CD1c-positive myeloid dendritic cell (primary cell): ENCODE measurements around the gene COL23A1.
"Not testable (repeated sequence)": the region's sequence is repeated elsewhere in the genome, so short reads cannot be mapped to it uniquely, and the experiment has no call there.

Experiments
- DNase-seq: peaks from one replicate; pipeline ENCODE4 v3.0.0-alpha.2; 2016; ENCODE audit errors: extremely low spot score

COL23A1 gene

DNA sequence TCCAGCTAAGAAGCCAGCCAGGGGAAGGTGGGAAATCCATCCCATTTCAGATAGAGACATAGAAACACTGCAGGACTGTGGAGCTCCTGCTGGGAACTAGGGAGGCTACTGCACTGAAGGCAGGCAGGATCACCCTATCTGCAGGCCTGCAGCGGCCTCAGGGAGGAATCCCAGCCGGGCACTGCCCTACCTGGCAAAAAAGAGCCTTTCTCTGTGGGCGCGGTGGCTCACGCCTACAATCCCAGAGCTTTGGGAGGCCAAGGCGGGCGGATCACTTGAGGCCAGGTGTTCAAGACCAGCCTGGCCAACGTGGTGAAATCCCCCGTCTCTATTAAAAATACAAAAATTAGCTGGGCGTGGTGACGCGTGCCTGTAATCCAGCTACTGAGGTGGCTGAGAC is 286.2 kb downstream of the COL23A1 start:
- DNase-seq, result no peak

DNA sequence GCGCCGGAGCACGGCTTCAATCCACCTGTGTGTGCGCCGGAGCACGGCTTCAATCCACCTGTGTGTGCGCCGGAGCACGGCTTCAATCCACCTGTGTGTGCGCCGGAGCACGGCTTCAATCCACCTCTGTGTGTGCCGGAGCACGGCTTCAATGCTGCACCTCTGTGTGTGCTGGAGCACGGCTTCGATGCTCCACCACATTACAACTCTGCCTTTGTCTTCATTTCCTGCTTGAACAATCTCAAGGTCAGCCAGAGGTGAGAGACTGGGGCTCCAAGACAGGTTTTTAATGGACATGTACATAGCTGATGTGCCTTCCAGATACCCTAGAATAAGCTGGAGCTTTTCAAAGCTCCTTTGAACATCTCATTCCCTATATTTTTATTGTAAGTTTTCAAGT is 287.9 kb downstream of the COL23A1 start:
- not testable (repeated sequence) for DNase-seq

DNA sequence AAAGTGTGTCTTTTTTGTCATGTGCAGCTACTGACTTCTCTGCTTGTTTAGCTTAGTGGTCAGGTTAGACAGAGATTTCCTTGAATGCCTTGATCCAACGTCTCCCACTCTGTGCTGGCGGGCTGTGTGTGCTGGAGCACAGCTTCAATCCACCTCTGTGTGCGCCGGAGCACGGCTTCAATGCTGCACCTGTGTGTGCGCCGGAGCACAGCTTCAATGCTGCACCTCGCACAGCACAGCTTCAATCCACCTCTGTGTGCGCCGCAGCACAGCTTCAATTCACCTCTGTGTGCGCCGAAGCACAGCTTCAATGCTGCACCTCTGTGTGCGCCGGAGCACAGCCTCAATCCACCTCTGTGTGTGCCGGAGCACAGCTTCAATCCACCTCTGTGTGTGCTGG is 288.6 kb downstream of the COL23A1 start:
- DNase-seq, result no peak

DNA sequence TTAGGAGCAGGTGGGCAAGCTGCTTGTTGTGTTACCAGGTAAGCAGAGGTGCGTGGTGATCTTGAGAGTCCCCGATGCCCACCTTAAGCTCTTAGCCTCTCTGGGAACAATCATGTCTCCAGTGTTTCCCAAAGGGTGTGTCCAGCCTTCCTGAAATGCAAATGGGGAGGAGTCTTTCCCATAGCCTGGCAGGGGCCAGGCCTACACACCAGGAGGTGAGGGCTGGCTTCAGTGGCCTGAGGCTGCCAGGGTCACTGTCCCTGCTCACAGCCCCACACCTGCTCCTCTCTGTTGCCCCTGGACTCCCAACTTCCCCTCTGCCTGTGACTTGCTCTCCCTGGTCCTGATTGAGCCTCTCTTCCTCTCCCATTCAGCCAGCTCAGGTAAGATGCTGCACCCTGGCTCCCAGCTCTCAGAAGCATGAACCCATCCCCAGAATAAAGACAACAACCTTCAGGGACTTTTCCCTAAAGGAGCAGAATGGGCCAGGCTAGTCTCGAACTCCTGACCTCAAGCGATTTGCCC is 291.8 kb downstream of the COL23A1 start:
- DNase-seq, result no peak

DNA sequence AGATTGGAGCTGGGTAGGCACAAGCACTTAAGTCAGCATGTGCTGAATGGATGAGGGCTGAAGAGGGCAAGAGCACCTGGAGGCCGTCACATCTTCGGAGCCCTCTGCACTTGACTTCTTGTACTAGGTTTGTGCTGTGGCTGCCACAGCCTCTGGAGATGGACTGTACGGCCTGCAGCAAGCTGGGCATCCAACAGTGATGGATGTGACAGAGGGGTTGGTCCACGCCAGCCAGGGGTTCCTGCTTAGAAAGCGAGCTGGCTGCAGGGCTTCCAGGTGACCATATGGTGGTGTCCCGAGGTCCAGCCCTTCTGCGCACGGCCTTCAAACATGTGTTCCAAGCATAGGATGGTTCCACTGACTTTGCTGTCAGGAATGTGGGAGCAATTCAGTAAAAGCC is 292.4 kb downstream of the COL23A1 start:
- no peak for DNase-seq

DNA sequence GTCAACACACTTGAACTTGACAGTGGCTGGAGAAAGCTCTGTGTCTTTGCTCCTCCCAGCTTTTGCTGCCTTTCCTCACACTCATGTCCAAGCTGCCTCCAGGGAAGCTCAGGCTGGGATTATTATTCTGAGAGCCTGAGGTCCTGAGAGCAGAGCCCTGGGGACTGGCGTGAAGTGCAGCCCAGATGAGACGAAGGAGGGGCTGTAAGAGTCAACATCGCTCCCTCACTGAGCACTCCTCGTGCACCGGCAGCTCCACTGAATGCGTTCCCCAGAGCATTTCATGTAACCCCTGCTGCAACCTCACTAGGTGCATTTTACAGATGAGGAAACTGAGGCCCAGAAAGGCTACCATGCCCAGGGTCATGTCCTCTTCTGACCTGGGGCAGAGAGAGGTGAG is 294.1 kb downstream of the COL23A1 start:
- DNase-seq, result no peak

DNA sequence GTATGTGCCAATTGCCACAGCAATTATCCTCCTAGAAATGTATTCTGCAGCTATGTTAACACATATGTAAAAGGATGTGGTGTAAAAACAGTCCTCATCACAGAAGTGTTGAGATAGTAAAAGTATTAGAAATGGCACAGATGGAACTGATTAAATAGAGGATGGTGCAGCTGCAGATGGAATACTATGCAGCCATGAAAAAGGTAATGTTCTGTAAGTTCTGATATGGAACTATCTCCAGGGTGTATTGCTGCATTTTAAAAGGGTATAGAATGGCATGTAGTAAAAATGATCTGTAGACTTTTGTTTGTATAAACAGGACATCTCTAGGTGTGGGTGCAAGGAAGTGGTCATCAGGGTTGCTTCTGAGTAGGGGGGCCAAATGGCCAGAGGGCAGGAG is 294.6 kb downstream of the COL23A1 start:
- no peak for DNase-seq

DNA sequence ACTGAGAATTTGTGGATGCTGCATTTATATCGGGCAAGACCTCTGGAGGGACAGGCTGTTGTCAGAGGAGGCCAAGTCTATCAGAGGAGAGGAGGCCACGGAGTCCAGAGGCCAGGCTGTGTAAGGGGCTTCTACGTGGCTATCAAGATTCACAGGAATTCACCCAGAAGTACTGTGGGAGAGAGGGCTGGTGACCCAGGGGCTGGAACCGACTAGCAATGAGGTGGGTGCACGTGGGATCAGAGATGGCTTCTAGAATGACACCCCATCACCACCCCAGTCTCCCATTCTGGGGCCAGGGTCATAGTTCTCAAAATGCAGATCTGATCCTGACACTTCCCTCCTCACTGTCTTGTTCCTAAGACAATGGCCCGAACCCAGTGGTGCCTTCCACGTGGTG is 296.4 kb downstream of the COL23A1 start:
- no peak for DNase-seq

DNA sequence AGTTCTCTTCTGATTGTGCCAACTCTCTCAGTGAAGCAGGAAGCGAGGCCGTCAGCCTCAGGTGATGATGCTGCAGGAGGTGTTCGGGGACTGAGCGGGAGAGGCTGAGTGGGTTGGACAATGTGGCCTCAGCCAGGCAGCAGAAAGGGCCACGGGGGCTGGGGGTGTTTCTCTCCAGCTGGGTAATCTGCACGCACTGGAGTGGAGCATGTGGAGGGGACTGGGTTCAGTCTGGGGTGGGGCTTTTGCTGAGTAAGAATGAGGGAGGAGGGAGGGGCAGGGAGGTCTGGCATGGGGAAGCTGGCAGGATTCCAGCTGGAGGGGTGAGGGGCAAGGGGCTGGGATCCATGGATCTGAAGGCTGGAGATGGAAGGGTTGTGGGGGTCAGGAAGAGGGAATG is 296.8 kb downstream of the COL23A1 start:
- no peak for DNase-seq

DNA sequence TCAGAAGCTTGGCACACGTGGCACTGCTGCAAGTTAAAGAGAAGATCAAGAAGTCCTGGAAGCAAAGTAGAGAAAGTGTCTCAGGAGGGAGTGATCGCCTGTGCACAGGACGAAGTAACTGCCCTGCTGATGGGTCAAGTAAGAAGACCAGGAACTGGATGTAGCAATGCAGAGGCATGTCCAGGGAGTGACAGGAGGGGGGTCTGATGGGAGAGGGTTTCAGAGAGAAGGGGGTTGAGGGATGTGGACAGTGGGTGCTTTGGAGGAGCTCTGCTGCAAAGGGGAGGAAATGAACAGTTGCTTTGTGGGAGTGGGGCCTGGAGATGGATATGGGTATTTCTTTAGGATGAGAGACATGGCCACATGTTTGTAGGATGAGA is 297.4 kb downstream of the COL23A1 start:
- no peak for DNase-seq

DNA sequence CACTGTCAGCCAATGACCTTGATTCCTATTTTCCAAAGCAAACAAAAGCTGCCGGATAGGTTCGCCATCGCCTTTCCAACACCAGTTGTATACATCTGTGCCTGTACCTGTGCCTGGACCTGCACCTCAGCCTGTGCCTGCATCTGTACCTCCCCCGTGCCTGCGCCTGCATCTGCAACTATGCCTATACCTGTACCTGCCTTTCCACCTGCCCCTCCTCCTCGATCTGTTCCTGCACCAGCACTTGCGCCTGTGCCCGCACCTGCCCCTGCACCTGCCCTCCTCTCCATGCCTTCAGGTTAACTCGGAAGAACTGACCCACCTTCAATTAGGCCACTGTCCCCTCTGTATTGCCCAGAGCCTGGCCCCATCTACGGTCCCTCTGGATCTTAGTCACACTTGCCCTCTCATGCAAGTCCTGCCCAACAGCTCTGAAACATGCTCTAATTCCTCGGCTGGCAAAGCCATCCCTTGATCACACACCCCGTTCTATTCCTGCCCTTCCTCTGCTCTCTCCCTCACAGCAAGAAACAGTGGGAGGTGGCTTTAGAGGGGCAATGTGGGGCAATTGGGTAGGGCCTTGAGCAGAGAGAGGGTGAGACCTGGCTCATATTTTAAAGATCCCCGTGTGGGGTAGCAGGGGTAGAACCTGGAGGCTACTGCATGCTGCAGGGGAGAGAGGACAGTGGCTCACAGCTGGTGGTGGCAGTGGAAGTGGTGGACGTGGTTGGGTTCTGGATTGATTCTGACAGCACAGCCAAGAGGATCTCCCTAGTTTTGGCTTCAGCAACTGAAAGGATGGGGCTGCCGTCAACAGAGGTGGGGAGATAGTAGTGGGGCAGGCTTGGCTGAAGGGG is 298.0 kb downstream of the COL23A1 start:
- DNase-seq, result no peak

DNA sequence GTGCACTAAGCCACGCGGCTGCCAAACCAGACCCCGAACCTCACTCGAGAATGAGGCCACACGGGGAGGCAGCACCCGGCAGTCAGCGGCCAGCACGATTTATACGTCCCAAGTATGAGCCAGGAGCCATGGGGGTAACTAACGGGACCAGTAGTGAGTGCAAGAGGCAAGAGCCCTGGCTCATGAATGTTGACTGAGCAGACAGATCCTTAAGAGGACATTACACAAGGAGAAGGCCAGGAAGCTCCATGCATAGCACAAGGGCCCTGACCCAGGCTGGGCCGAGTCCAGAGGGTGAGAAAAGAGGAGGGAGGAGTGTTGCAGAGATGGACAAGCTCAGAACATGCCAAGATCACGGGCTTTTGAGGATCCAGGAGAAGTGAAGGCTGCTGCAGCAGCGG is 299.0 kb downstream of the COL23A1 start:
- no peak for DNase-seq

DNA sequence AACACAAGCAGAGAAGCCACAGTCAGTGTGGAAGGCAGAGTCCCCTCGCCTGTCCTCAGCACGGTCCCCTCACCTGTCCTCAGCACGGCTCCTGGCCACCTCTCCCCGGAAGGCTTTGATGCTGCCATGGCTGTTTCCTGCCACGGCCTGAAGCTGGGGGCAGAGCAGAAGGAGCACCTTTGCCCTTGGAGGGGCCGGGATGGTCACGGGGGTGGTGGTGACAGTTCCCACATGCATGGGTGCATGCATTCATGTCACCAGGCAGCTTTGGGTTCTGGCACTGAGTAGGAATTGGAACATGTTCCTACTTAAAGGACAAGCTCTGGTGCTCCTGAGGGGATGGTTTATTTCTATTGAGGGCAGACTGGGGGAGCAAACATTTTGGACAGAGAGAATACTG is 299.8 kb downstream of the COL23A1 start:
- DNase-seq, result no peak

DNA sequence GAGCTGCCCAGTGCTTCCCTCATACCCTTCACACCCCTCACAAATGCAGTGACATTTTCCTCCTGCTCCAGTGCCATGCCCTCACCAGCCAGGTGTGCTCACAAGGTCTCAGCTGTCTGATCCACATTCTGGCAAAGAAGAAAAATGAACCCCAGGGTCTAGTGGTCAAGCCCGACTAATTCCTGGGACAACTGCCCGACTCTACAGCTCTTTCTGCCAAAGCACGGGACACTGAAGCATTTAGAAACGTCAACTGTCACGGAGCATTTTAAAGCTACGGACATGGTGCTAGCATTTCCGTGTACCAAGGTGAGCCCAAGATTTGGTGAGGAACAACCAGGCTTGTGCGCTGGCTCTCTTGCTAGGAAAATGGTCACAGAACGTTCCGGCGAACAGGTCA is 300.8 kb downstream of the COL23A1 start:
- DNase-seq, result no peak

DNA sequence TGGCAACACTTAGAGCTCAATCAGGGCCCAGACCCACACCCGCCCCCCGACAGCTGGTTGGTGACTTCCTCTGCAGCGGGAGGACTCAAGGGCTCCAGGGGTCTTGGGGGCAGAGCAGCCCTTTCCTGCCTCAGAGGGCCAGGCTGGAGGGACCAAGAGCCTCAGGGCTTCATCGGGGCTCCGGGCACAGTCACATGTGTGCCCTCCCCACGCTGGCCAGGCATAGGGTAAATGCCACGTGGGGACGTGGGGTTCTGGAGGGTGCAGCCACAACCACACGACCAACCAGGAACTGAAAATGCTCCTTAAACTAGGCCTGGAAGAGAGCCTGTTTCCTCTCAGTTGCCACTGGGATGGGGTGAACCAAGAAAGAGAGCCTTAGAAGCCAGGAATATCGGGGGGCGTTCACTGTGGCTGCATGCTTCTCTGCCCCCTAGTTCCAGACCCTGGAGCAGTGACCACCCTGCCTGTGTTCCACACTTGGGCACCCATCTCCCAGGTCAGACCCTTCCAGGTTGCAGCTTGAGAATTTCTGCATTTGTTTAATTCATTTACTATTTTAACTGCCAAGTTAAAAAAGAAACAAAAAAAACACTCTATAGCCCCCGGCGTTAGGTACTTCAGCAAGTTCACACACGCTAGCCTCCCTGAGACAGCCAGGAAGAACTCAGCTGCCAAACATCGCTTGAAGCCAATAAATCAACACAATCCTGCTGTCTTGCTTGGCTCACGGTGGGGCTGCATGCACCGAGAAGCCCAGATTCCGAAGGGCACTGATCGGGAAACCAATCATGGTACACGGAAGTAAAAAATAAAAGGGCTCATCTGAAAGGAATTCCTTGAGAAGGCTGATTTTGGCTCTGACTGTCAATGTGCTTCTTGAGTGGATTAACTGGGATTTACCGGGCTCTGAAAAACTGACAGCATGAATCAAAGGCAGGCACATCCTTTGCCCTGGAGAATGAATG is 301.5 kb downstream of the COL23A1 start:
- DNase-seq, result peak; percentile 38

DNA sequence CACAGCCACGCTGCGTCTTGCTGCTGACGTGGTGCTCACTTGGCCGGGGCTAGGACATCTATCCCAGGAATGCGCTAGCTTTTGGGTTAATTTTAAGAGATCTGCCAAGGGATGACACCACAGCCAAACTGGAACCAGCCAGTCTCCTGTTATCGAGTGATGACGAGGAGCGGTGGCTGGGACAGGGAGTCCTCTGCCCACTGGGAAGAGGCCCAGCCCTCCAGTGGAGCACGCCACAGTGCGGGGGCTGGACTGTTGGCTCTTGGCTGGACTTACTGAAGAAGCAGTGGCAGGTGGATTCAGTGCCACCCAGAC is 302.4 kb downstream of the COL23A1 start:
- no peak for DNase-seq

DNA sequence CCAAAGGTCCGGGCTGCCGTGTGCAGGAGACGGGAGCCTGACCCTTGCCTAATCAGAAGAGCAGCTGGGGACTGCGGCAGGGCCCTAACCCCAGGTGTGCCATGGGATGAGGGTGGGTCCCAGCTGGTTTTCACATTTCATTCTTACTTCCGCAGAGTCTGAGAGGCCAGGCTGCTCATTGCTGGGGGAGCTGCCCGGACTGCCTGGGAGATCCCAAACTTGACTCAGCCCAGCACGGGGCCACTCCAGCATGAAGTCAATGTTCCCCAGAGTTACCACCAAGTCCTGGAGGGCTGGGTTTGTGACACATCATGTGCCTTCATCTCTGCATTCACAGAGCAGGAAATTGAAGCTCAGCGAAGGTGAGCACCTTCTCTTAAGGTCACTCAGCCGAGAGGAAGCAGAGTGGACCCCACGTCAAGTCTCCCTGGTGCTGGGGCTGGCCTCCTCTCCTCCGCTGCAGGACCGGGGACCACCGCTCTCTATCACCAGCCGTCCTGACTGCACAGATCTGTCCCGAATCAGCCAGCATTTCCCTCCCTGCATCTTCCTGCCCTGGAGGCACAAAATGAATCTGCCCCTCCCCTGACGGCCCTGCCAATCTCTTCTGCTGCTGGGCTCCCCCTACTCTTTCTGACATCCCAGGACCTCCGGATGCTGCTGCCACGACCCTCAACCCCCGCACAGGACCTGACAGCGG is 303.0 kb downstream of the COL23A1 start:
- no peak for DNase-seq

DNA sequence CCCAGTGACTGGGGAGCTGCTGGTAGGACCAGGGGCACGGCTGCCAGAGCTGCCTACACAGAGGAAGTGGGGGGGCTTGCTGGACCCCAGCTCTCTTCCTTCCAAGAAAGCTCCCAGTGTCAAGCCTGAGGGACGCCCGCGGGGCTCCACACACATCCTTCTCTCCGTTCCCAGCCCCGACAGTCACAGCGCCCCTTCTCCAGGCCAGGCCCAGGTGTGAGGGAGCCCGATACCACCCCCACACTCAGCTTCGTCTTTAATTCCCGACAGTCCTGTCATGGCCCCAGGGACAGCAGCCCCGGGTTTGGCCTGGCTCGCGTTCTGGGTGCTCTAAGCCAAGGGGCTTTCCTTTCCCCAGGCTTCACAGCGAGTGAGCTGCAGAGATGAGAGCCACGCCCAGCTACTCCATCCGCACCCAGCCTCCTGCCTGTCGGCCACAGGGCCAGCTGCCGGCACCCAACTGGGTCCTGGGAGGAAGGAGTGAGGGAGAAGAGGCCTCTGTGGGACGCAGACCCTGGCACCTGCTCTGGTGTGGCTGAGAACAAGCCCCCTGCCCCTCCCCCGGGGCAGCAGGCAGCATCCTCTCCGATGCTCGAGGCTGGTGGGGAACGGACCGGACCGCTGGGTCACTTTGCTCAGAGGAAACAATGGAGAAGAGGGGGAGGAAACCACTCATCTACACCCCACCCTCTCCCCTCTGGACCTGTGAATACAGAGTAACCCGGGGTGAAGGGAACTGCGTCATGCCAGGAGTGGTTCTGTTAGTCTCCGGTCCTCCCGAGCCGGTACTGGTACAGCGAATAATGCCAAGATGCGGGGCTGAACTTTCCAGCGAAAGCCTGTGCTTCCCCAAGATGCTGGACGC is 303.7 kb downstream of the COL23A1 start:
- DNase-seq, result no peak

DNA sequence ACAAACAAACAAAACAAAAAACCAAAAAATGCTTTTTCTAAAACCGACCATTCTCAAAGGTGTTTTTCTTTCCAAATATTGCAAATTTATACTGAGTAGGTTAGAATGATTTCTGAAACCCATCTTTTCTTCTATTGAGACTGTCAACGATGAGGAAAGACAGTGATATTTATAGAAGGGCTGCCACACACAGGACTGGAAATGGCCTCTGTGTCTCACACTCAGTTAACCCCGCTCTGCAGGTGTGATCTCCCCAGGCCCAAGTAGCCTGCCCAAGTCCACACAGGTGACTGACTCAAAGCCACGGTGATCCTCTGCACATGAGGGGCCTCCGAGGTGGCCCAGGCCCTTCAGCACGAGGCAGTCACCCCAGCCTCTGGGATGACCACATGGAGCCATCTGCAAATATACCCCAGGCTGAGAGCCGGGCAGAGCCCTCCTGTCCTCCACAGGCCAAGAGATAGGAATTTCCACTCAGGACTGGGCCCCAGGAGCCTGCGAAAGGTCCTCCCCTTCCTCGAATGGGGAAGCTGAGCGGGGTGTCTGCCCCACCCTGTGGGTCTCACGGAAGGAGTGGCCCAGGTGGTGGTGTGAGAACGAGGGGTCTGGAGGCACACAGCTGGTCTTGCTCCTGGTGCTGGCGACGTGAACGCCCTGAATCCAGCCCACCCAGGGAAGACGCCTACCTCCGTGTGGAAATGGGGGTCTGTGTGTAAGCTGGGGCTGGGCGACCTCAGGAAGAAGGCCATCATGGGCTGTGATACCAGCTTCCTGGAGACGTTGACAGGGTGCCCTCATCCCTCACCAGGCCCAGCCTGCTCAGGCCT is 304.6 kb downstream of the COL23A1 start:
- no peak for DNase-seq

DNA sequence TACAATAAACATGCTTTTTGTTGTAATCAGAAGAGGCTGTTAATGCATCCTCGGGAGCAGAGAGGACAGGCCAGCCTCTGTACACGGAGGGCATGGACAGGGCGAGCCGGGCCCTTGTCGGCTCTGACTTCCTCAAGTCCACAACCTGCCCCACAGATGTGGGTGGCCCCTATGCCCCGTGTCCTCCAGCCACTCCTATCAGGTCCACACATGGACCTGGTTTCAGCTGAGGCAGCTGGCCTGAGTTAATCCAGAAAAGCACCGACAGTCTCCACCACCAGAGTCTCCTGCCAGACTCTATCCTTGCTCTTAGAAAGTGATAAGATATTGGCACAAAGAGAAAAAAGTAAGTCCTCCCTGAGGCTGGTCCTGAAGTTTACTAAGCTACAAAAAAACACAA is 305.2 kb downstream of the COL23A1 start:
- no peak for DNase-seq
